Caco-2 (cell line): ENCODE data around the gene CACNA1C. TPM values are rescaled to one million over a fixed set of nuclear protein-coding genes. Genes with fewer than 3 reads are reported as not detected.

Source experiments
- BruUV-seq: library from RNA; stranded (reverse); fragments of 400-500 nt; replicated peaks from 2 replicates; lab custom pipeline; 2021; lab: Mats Ljungman, UMichigan
- CTCF ChIA-PET: fragments of 300-600 bp; sonication (Branson Sonifier 250); formaldehyde crosslinking; loops from one replicate; lab custom pipeline; 2022; ENCODE audit warnings: antibody characterized with exemption; lab: Charles Lee
- POLR2A ChIA-PET: fragments of 300-600 bp; sonication (Branson Sonifier 250); formaldehyde crosslinking; loops from one replicate; lab custom pipeline; 2022; ENCODE audit warnings: antibody characterized with exemption; lab: Charles Lee
- DNase-seq, 2 experiments: peaks; one replicate each; pipeline versions ENCODE4 v3.0.0 to v3.0.0-alpha.2; 2020 to 2022
- H3K27me3 ChIP-seq: replicated peaks from 2 replicates; pipeline ENCODE4 v1.6.0; 2011; ENCODE audit warnings: low read length; ENCODE audit not compliant: control insufficient read depth, insufficient read depth
- H3K36me3 ChIP-seq: 2 replicates; pipeline ENCODE4 v1.5.1; 2011; ENCODE audit warnings: low read length; ENCODE audit not compliant: control insufficient read depth, insufficient read depth
- H3K4me1 ChIP-seq: fragments of 250-450 bp; sonication (Bioruptor Pico); 2 replicates; pipeline ENCODE4 v1.5.1; 2020; ENCODE audit warnings: mild to moderate bottlenecking
- H3K4me3 ChIP-seq: 2 replicates; pipeline ENCODE4 v1.5.1; 2011; ENCODE audit warnings: low read depth, mild to moderate bottlenecking, control low read depth, low read length
- H3K9me3 ChIP-seq: fragments of 250-450 bp; sonication (Bioruptor Pico); 2 replicates; pipeline ENCODE4 v1.5.1; 2020; ENCODE audit warnings: mild to moderate bottlenecking, moderate library complexity
- H3K27ac Mint-ChIP-seq: one replicate; pipeline ENCODE4 v1.8.0; 2022; ENCODE audit warnings: mixed read lengths; ENCODE audit not compliant: unreplicated experiment
- H3K27me3 Mint-ChIP-seq: one replicate; pipeline ENCODE4 v1.8.0; 2022; ENCODE audit warnings: mixed read lengths; ENCODE audit not compliant: insufficient read depth, unreplicated experiment
- H3K36me3 Mint-ChIP-seq: one replicate; pipeline ENCODE4 v1.8.0; 2022; ENCODE audit warnings: mild to moderate bottlenecking, mixed read lengths; ENCODE audit not compliant: insufficient read depth, unreplicated experiment
- H3K4me1 Mint-ChIP-seq: one replicate; pipeline ENCODE4 v1.8.0; 2022; ENCODE audit warnings: low read depth, mixed read lengths; ENCODE audit not compliant: unreplicated experiment
- H3K4me3 Mint-ChIP-seq: one replicate; pipeline ENCODE4 v1.8.0; 2022; ENCODE audit warnings: mild to moderate bottlenecking, moderate library complexity, mixed read lengths; ENCODE audit not compliant: unreplicated experiment
- H3K9me3 Mint-ChIP-seq: one replicate; pipeline ENCODE4 v1.8.0; 2022; ENCODE audit warnings: mixed read lengths; ENCODE audit not compliant: unreplicated experiment
- CTCF ChIP-seq, 2 experiments: fragments of 200-600 bp in 1 of 2; IDR thresholded peaks; 1 replicate in 1 of 2; 2 replicates in 1 of 2; pipeline versions ENCODE4 v1.5.1 to v1.8.0; 2011 to 2022; ENCODE audit warnings: antibody characterized with exemption in 1 of 2, control low read depth in 1 of 2, inconsistent platforms in 1 of 2, low read depth in 1 of 2, low read length in 1 of 2, mild to moderate bottlenecking in 1 of 2, moderate library complexity in 1 of 2; ENCODE audit not compliant: insufficient read depth in 1 of 2, severe bottlenecking in 1 of 2, unreplicated experiment in 1 of 2
- intact Hi-C: fragments of 100-400 bp; cut with micrococcal nuclease; formaldehyde crosslinking; loops from one replicate; pipeline ENCODE4 v1.10.0; 2022; ENCODE audit not compliant: unreplicated experiment
- total RNA-seq: library from RNA; stranded (reverse); gene quantifications from 2 replicates; pipeline ENCODE4 v1.2.3, GENCODE V29; 2022

The CACNA1C gene
- total RNA-seq, 1 experiment from 2014 or later = not detected

- Histone ChIP-seq H3K27me3 (peaks cover 3% of the 10 kb centered on the region), H3K36me3 (no peaks in the 10 kb centered on the region), H3K9me3 (no peaks in the 10 kb centered on the region), H3K4me3 (no peak overlapping the region), H3K4me1 (no peaks in the 10 kb centered on the region)
- no peak overlapping the region for H3K4me3 Mint-ChIP-seq
- peaks cover 52% of the 10 kb centered on the region for H3K27me3 Mint-ChIP-seq
- no peaks in the 10 kb centered on the region for H3K36me3 Mint-ChIP-seq
- BruUV-seq = no TSS peak
- no peak for DNase-seq
- H3K9me3 Mint-ChIP-seq = no peaks in the 10 kb centered on the region
- no peak overlapping the region for H3K27ac Mint-ChIP-seq
- no peak for TF ChIP-seq CTCF (IDR thresholded peaks at IDR 0.05; ENCODE audit: insufficient read depth in 1 of 2, low read depth in 1 of 2, low read length in 1 of 2, severe bottlenecking in 1 of 2, unreplicated experiment in 1 of 2)
- intact Hi-C loops = no loop called here
- CTCF ChIA-PET = interaction anchor here (0.6 kb wide), 1 partner anchor 674 kb away, joined by 3 read pairs; no protein-coding TSS in a partner anchor
- peaks cover 10% of the 10 kb centered on the region for H3K4me1 Mint-ChIP-seq
- POLR2A ChIA-PET = no interaction called here
These were observed 581.0 kb downstream of the CACNA1C start for GRCh38 chr12:2633825-2634200.

DNA sequence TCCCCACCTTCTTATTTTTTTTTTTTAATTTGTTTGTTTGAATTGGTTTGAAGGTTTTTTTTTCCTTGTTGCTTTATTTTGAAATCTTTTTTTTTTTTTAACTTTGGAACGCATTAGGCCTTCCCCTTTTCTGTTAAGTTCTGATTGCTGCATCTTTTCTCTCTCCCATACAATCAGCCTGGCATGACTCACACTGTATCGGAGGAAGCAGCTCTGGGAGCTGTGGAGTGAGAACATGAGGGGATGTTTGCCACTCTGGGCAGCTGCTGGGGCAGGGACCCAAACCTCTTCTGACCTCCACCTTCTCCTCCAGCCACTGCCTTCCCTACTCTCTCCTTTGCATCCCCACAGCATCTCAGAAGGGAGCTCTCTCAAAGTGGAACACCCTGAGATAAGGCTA lies 581.7 kb downstream of the CACNA1C start:
- Histone ChIP-seq H3K36me3 (no peaks in the 10 kb centered on the region), H3K4me1 (no peaks in the 10 kb centered on the region), H3K27me3 (peaks cover 3% of the 10 kb centered on the region), H3K9me3 (no peaks in the 10 kb centered on the region), H3K4me3 (no peak overlapping the region)
- Mint-ChIP-seq H3K27ac (no peak overlapping the region), H3K27me3 (peaks cover 48% of the 10 kb centered on the region), H3K36me3 (no peaks in the 10 kb centered on the region), H3K9me3 (no peaks in the 10 kb centered on the region), H3K4me3 (no peak overlapping the region), H3K4me1 (peaks cover 10% of the 10 kb centered on the region)
- no peak for DNase-seq
- ChIA-PET CTCF (no interaction called here), POLR2A (no interaction called here)
- no peak for TF ChIP-seq CTCF (IDR thresholded peaks at IDR 0.05; ENCODE audit: insufficient read depth in 1 of 2, low read depth in 1 of 2, low read length in 1 of 2, severe bottlenecking in 1 of 2, unreplicated experiment in 1 of 2)
- BruUV-seq = no TSS peak
- intact Hi-C loops = no loop called here

DNA sequence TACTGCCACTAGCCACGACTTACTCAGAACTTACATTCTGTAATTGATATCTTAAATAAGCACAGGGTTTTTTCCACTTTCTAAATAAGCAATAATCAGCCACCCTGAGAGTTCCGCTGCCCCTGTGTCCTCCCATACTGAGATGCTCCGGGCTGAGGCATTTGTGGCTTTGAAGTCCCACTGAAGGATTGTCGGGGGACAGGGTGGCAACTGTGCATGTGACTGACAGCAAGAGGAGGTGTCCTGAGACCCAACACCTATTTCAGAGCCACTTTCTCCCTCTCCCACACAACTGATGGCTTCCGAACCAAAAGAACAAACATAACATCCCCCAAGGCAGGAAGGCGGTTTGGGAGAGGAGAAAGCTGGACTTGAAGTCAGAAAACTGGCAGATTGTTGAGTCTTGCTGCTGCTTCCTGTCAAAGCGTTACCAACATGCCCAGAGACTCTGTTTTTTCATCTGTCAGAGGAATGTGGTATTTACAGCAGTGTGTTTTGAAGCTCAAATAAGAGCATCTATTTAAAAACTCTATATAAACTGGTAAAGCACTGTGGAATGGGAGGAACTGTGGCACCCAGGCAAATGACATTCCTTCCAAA lies 584.1 kb downstream of the CACNA1C start:
- CTCF ChIA-PET = no interaction called here
- Histone ChIP-seq H3K27me3 (peaks cover 3% of the 10 kb centered on the region), H3K9me3 (no peaks in the 10 kb centered on the region), H3K36me3 (no peaks in the 10 kb centered on the region), H3K4me3 (no peak overlapping the region), H3K4me1 (no peaks in the 10 kb centered on the region)
- POLR2A ChIA-PET = no interaction called here
- no TSS peak for BruUV-seq
- peaks cover 10% of the 10 kb centered on the region for H3K4me1 Mint-ChIP-seq
- DNase-seq = peak in 1 of 2 experiments; percentile 12
- H3K27me3 Mint-ChIP-seq = peaks cover 48% of the 10 kb centered on the region
- no peak overlapping the region for H3K4me3 Mint-ChIP-seq
- H3K36me3 Mint-ChIP-seq = no peaks in the 10 kb centered on the region
- TF ChIP-seq CTCF (IDR thresholded peaks at IDR 0.05; ENCODE audit: insufficient read depth in 1 of 2, low read depth in 1 of 2, low read length in 1 of 2, severe bottlenecking in 1 of 2, unreplicated experiment in 1 of 2) = no peak
- intact Hi-C loops = no loop called here
- H3K27ac Mint-ChIP-seq = no peak overlapping the region
- H3K9me3 Mint-ChIP-seq = no peaks in the 10 kb centered on the region
